ENCODE measurements around the gene STKLD1. TPM values are rescaled to one million over a fixed set of nuclear protein-coding genes. Genes with fewer than 3 reads are reported as not detected.
A peak's percentile ranks its signal among the peaks of the same experiment; 100 is the strongest.

Gene STKLD1
- total and polyA plus RNA-seq, 2 experiments from 2014 or later = 2.2 to 5.1 TPM

DNA sequence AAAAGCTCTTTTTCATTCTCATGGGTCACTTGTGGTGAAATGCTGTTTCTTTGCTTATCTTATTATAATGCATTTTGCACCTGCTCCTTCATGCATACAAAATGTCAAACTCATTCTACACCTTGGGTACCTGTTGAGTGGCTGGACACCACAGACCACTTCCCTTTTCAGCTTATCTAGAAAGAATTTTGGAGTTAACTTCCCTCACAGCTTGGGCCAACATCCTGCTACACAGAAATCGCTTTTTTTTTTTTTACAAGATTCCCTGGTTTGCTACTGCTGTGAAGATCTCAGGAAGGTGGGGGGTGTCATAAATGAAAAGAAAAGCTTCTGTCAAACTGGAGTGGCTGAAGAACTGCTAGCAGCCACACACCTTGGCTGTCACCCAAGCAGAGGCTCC, 39.0 kb downstream of the STKLD1 start:
- Histone ChIP-seq H3K4me3 (no peak overlapping the region), H3K4me1 (ENCODE audit: low read depth) (peaks cover 5% of the 10 kb centered on the region), H3K27me3 (no peaks in the 10 kb centered on the region), H3K27ac (no peak overlapping the region), H3K36me3 (peaks cover 21% of the 10 kb centered on the region), H3K9me3 (ENCODE audit: low read depth) (no peaks in the 10 kb centered on the region)
- TF ChIP-seq, protein P1, sequence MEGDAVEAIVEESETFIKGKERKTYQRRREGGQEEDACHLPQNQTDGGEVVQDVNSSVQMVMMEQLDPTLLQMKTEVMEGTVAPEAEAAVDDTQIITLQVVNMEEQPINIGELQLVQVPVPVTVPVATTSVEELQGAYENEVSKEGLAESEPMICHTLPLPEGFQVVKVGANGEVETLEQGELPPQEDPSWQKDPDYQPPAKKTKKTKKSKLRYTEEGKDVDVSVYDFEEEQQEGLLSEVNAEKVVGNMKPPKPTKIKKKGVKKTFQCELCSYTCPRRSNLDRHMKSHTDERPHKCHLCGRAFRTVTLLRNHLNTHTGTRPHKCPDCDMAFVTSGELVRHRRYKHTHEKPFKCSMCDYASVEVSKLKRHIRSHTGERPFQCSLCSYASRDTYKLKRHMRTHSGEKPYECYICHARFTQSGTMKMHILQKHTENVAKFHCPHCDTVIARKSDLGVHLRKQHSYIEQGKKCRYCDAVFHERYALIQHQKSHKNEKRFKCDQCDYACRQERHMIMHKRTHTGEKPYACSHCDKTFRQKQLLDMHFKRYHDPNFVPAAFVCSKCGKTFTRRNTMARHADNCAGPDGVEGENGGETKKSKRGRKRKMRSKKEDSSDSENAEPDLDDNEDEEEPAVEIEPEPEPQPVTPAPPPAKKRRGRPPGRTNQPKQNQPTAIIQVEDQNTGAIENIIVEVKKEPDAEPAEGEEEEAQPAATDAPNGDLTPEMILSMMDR (IDR thresholded peaks at IDR 0.05; ENCODE audit: low read depth, low read length) = no peak
- no peak for DNase-seq (ENCODE audit: low read depth in 1 of 2, low spot score in 1 of 2)

DNA sequence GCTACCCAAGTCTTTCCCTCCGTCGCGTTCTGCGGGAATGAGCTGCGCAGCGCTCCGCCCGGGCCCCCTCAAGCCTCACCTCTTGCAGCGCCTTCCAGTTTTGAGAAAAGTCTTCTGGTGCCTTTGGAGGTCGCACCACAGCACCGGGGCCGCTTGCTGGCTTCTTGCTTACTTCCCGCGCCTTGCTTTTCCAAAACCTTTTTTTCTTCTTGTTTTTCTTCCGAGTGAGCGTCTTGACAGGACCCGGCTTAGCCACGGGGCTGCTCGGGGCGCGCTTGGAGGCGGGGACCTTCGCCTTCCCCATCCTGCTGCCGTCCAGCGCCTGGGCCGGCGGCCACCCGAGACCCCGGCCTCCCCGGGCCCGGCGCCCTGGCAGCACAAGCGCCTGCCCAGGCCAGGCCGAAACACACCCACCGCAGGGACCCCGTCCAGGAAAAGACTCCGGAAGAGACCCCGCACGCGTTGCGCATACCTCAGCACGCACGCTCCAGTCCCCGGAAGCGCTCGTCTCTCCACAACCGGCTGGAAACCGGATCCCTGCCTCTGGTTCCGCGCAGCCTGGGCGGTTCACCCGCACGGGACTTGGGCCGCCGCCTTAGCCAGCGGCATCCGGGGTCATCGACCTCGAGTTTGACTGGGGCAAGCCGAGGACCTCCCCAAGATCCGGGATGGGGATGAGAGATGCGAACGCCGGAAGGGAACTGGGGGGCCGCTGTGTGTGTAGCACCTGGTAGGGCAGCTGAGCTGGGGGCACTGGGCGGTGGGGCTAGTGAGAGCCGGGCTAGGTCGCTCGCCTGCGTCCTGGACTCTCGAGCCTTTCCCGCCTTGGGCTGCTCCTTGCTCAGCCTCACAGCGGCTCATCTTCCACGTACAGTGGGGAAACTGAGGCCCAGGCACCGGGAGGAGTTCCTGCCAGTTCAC, 41.6 kb downstream of the STKLD1 start, which contains the start of gene REXO4:
Gene REXO4 (minus strand): TSS at position 470 of the 921 bp plus-strand sequence. CDS start 166 bp downstream, at position 304.
- Histone ChIP-seq H3K4me3 (peak within 1 kb of the TSS; percentile 88), H3K27ac (peak within 1 kb of the TSS; percentile 97), H3K4me1 (ENCODE audit: low read depth) (peaks cover 5% of the 10 kb centered on the region), H3K36me3 (peaks cover 4% of the 10 kb centered on the region), H3K27me3 (no peaks in the 10 kb centered on the region), H3K9me3 (ENCODE audit: low read depth) (no peaks in the 10 kb centered on the region)
- DNase-seq (ENCODE audit: low read depth in 1 of 2, low spot score in 1 of 2) = peak; percentile 92 to 93
- TF ChIP-seq, protein P1 (IDR thresholded peaks at IDR 0.05; ENCODE audit: low read depth, low read length) = no peak

DNA sequence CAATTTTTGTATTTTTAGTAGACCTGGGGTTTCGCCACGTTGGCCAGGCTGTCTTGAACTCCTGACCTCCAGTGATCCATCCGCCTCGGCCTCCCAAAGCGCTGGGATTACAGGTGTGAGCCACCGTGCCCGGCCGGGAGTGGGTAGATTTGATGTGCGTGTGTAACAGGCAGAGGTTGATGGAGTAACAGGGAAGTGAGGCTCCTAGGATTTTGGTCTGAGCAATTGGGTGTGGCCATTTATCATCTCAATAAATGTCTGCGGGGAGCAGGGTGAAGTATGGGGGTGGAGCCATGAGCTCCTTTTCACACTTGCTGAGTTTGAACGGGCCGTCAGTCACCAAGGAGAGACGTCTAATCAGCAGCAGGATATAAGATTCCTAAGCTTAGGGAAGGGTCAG, 42.8 kb downstream of the STKLD1 start:
- H3K4me3 ChIP-seq = peak overlapping the region; percentile 88
- H3K4me1 ChIP-seq (ENCODE audit: low read depth) = peaks cover 5% of the 10 kb centered on the region
- no peaks in the 10 kb centered on the region for H3K36me3 ChIP-seq
- H3K27me3 ChIP-seq = no peaks in the 10 kb centered on the region
- H3K9me3 ChIP-seq (ENCODE audit: low read depth) = no peaks in the 10 kb centered on the region
- DNase-seq (ENCODE audit: low read depth in 1 of 2, low spot score in 1 of 2) = no peak
- TF ChIP-seq, protein P1 (IDR thresholded peaks at IDR 0.05; ENCODE audit: low read depth, low read length) = no peak
- no peak overlapping the region for H3K27ac ChIP-seq

DNA sequence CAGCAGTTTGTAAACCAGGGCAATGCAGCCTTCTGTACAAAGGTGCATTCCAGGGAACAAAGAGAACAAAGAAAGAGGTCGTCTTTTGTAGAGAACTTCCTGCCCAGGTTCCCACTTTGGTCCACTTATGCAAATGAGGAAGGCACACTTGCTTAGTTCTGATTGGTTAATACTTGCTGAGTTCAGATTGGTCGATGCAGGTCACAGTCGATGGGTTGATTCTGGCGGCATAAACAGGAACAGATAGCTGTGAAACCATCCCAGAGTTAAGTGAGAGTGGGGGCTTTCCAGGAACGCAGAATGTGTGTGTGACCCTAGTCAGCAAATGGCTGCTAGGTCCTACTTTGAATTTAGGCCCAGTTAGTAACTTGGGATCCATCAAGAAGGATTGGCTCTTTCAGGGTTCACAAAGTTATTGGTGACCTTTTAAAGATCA, 44.2 kb downstream of the STKLD1 start:
- peaks cover 5% of the 10 kb centered on the region for H3K4me1 ChIP-seq (ENCODE audit: low read depth)
- no peaks in the 10 kb centered on the region for H3K36me3 ChIP-seq
- H3K27ac ChIP-seq = no peak overlapping the region
- TF ChIP-seq, protein P1 (IDR thresholded peaks at IDR 0.05; ENCODE audit: low read depth, low read length) = no peak
- DNase-seq (ENCODE audit: low read depth in 1 of 2, low spot score in 1 of 2) = no peak
- no peaks in the 10 kb centered on the region for H3K27me3 ChIP-seq
- no peaks in the 10 kb centered on the region for H3K9me3 ChIP-seq (ENCODE audit: low read depth)
- H3K4me3 ChIP-seq = no peak overlapping the region

DNA sequence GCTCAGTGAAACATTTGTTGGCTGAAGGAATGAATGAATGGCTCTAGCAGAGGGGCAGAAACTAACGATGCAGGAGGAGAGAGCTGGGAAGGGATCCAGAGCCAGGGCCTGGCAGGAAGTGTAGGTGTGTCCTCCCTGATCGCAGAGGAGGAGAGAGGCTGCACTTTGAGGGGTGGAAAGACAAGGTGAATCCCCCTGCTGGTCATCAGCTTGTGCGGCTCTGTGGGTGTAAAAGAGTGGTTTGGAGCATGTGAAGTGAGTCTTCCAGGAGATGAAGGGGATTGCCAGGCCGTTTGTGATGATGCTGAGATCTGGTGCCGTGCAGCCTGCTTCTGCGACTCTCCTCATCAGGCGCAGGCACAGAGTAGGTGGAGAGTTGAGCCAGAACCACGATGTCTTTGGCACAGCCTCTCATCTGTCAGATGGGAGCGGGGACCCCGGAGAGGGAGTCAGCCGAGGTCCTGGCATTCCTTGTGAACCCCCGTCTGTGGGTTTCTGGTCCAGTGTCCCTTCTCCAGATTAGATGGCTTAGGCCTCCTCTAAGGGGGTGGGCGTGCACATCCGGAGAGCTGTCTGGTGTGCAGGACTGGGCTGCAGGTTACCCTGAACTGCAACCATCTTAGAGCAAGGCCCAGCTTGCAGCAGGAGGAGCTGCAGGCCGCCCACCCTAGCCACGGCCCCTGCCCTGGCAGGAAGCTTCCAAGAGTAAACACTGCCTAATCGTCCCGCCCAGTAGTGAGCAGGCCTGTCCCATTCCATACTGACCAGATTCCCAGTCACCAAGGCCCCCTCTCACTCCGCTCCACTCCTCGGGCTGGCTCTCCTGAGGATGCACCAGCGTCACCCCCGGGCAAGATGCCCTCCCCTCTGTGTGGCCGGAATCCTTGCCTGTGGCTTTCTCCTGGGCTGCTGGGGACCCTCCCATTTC, 45.7 kb downstream of the STKLD1 start, which contains the start of gene ADAMTS13:
Gene ADAMTS13 (plus strand): TSS at position 753 of the 928 bp plus-strand sequence. CDS start 77 bp downstream, at position 830.
- Histone ChIP-seq H3K27me3 (no peaks in the 10 kb centered on the region), H3K4me1 (ENCODE audit: low read depth) (peaks cover 5% of the 10 kb centered on the region)
- DNase-seq (ENCODE audit: low read depth in 1 of 2, low spot score in 1 of 2) = no peak

More for the DNA sequence above, 45.7 kb downstream of the STKLD1 start, which contains the start of gene ADAMTS13:
- Histone ChIP-seq H3K4me3 (no peak within 1 kb of the TSS), H3K9me3 (ENCODE audit: low read depth) (no peaks in the 10 kb centered on the region), H3K27ac (no peak within 1 kb of the TSS), H3K36me3 (peaks cover 3% of the 10 kb centered on the region)
- TF ChIP-seq, protein P1 (IDR thresholded peaks at IDR 0.05; ENCODE audit: low read depth, low read length) = peak; percentile 7
